Gastroesophageal sphincter (tissue), 4 donors: Measurements from ENCODE around the gene SYNC. TPM values are rescaled to one million over a fixed set of nuclear protein-coding genes. Genes with fewer than 3 reads are reported as not detected.

ENCODE experiments used
- ATAC-seq: fragments of 150-250 bp; one replicate; pipeline ENCODE4 v1.9.1; 2016; ENCODE audit warnings: mild to moderate bottlenecking, moderate library complexity
- H3K27ac ChIP-seq, 4 donors: fragments of 200-600 bp; sonication (generic) in 3 of 4; 1 replicate in 3 of 4; 2 replicates in 1 of 4; pipeline ENCODE4 v1.5.1; 2016 to 2019
- H3K27me3 ChIP-seq: fragments of 200-600 bp; sonication (generic); one replicate; pipeline ENCODE4 v1.5.1; 2019
- H3K36me3 ChIP-seq, 2 donors: fragments of 200-600 bp; sonication (generic); one replicate each; pipeline ENCODE4 v1.5.1; 2019; ENCODE audit warnings: control low read depth in 1 of 2
- H3K4me1 ChIP-seq, 3 donors: fragments of 200-600 bp; sonication (generic); 1 replicate in 2 of 3; 2 replicates in 1 of 3; pipeline ENCODE4 v1.5.1; 2016 to 2019; ENCODE audit warnings: control low read depth in 2 of 3
- H3K4me3 ChIP-seq, 2 donors: fragments of 200-600 bp; sonication (generic); one replicate each; pipeline ENCODE4 v1.5.1; 2019; ENCODE audit warnings: mild to moderate bottlenecking in 1 of 2, moderate library complexity in 1 of 2
- H3K9me3 ChIP-seq, 3 donors: fragments of 200-600 bp; sonication (generic); one replicate each; pipeline ENCODE4 v1.5.1; 2017 to 2019; ENCODE audit warnings: control low read depth in 2 of 3
- EP300 ChIP-seq: sonication (generic); formaldehyde crosslinking; IDR thresholded peaks from one replicate; pipeline ENCODE4 v1.6.1; 2017; ENCODE audit warnings: antibody characterized with exemption, mild to moderate bottlenecking
- POLR2A ChIP-seq, 2 donors: fragments of 450-650 bp; IDR thresholded peaks; one replicate each; pipeline ENCODE4 v1.6.1; 2017; ENCODE audit warnings: antibody characterized with exemption in 2 of 2, mild to moderate bottlenecking in 2 of 2, moderate library complexity in 1 of 2
- POLR2AphosphoS5 ChIP-seq: sonication (generic); formaldehyde crosslinking; IDR thresholded peaks from one replicate; pipeline ENCODE4 v1.6.1; 2017; ENCODE audit warnings: antibody characterized with exemption
- WGBS, 2 donors: methylation state at CpG; one replicate each; pipeline ENCODE4 v1.1.5; 2018; ENCODE audit warnings: low coverage in 1 of 2; 5-methylcytosine and 5-hydroxymethylcytosine counted together
- total RNA-seq, 4 donors: library from RNA; depleted of rRNA; stranded (reverse); fragments of >200 nt; gene quantifications; one replicate each; pipeline ENCODE4 v1.1.0, GENCODE V29; 2016
- TF ChIP-seq, protein P1 (sequence below), 4 experiments: fragments of 200-600 bp in 2 of 4; fragments of 450-650 bp in 2 of 4; sonication (generic) in 1 of 4; IDR thresholded peaks; one replicate each; pipeline ENCODE4 v1.5.1; 2017 to 2019; ENCODE audit warnings: antibody characterized with exemption in 4 of 4, mild to moderate bottlenecking in 2 of 4, moderate library complexity in 2 of 4

The SYNC gene
- total RNA-seq, 4 donors from 2014 or later: 132 to 265 (median 167) TPM

DNA sequence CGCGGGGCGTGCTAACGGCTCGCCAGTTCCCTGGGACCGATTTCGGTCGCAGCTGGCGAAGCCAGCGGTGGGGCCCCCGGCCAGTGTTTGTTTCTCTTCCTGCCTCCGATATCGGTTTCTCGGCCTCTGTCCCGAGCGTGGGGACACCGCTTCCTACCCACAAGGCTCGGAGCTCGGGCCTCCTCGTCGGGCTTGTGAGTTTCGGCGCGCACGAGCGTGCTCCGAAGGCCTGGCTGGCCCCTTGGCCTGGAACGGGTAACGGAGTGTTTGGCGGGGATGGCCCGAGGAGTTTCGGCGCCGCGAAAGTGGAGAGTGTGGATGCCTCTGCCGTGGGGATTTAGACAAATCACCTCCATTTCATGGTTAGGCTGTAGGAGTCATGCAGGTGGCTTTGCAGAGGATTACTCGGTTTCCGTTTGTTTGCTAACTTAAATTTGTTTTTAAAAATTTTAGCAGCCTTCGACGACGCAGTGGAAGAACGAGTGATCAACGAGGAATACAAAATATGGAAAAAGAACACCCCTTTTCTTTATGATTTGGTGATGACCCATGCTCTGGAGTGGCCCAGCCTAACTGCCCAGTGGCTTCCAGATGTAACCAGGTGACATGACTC is 51.0 kb downstream of the SYNC start:
- Histone ChIP-seq H3K36me3 (peaks cover 0 to 34% of the 10 kb centered on the region in 2 donors), H3K4me3 (peak overlapping the region; percentile 68 to 85), H3K9me3 (no peaks in the 10 kb centered on the region), H3K4me1 (peaks cover 0 to 77% (median 19%) of the 10 kb centered on the region in 3 donors), H3K27me3 (no peaks in the 10 kb centered on the region), H3K27ac (peak overlapping the region; percentile 77 to 99 (median 98))
- peak; percentile 1 for ATAC-seq
- TF ChIP-seq EP300 (no peak), POLR2AphosphoS5 (no peak), POLR2A (IDR thresholded peaks at IDR 0.05) (no peak)
- TF ChIP-seq, protein P1, sequence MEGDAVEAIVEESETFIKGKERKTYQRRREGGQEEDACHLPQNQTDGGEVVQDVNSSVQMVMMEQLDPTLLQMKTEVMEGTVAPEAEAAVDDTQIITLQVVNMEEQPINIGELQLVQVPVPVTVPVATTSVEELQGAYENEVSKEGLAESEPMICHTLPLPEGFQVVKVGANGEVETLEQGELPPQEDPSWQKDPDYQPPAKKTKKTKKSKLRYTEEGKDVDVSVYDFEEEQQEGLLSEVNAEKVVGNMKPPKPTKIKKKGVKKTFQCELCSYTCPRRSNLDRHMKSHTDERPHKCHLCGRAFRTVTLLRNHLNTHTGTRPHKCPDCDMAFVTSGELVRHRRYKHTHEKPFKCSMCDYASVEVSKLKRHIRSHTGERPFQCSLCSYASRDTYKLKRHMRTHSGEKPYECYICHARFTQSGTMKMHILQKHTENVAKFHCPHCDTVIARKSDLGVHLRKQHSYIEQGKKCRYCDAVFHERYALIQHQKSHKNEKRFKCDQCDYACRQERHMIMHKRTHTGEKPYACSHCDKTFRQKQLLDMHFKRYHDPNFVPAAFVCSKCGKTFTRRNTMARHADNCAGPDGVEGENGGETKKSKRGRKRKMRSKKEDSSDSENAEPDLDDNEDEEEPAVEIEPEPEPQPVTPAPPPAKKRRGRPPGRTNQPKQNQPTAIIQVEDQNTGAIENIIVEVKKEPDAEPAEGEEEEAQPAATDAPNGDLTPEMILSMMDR (IDR thresholded peaks at IDR 0.05): no peak
- WGBS, 2 donors: 0 to 5% methylated on average over 7 to 8 of the region's 43 CpGs

DNA sequence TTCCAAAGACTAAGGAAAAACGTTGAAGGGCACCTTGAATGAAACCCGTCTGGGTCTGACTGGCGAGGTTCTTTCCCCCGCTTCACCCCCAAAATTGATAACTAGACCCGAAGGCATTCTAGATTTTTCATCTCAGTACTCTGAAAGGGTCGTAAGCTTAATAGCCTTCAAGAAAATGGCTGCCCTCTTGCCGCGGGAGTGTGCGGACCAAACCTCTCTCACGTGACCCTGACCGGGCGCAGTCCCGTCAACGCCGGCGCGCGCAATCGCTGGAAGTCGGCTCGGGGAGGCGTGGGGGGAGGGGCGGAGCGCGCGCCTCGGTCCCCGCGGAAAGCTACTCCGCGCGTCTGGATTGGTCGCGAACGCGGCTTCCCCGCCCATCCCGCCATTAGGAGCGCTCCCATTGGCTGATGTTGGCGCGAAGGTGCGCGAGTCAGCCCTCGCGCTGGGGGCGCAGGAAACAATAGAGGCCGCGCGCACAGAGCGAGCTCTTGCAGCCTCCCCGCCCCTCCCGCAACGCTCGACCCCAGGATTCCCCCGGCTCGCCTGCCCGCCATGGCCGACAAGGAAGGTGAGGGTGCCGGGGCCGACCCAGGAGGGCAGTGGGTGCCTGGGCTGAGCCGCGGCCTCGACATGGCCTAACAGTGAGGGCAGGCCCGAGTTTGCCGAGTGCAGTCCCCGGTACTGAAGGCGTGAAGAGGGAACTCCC is 51.7 kb downstream of the SYNC start, which contains the start of gene RBBP4:
TSS of gene RBBP4 (plus strand) at position 457 of the 709 bp plus-strand sequence. CDS start at position 556, 99 bp downstream.
- 0% methylated on average over 5 to 11 of the region's 67 CpGs for WGBS, 2 donors
- peak; percentile 95 for ATAC-seq
- H3K4me1 ChIP-seq: peaks cover 0 to 72% (median 19%) of the 10 kb centered on the region in 3 donors
- H3K36me3 ChIP-seq: peaks cover 0 to 32% of the 10 kb centered on the region in 2 donors
- H3K4me3 ChIP-seq: peak within 1 kb of the TSS; percentile 85 to 100
- H3K9me3 ChIP-seq: no peaks in the 10 kb centered on the region
- peak; percentile 85 for TF ChIP-seq POLR2AphosphoS5
- peak; percentile 75 to 76 for TF ChIP-seq POLR2A (IDR thresholded peaks at IDR 0.05)
- TF ChIP-seq, protein P1 (IDR thresholded peaks at IDR 0.05): peak in 1 of 4 experiments; percentile 22
- TF ChIP-seq EP300: no peak
- no peaks in the 10 kb centered on the region for H3K27me3 ChIP-seq
- H3K27ac ChIP-seq: peak within 1 kb of the TSS; percentile 97 to 100 (median 98)

DNA sequence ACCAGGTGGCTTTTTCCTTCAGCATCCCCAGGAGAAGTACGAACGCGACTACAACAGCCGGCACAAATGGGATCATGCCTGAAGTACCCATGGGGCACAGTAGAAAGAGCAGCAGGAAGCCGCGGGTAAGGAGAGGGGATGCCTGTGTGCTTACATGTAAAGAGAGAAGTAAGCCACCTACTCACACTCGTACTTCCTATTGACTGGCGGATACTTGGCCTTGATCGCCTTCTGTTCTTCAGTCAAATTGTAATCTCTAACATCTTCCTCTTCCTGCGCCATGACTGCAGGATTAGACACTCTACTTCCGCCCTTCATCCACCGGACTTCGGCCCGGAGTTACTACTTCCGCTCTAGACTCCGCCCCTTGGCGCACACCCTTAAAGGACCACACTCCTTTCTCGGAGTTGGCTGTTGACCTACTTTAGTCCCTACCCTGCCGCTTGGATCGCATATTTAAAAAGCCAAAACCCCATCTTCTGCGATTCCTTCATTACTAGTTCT is 52.3 kb downstream of the SYNC start, which contains the start of gene ZBTB8OS:
TSS of gene ZBTB8OS (minus strand) at position 303 of the 504 bp plus-strand sequence. CDS start at position 282, 21 bp downstream.
- ATAC-seq: peak; percentile 91
- peak within 1 kb of the TSS; percentile 97 to 100 (median 98) for H3K27ac ChIP-seq
- 0% methylated on average over 18 of the region's 21 CpGs for WGBS, 2 donors
- H3K4me3 ChIP-seq: peak within 1 kb of the TSS; percentile 85 to 100
- peak; percentile 86 for TF ChIP-seq POLR2AphosphoS5
- no peak for TF ChIP-seq EP300
- peak; percentile 39 to 69 for TF ChIP-seq POLR2A (IDR thresholded peaks at IDR 0.05)
- H3K36me3 ChIP-seq: peaks cover 0 to 32% of the 10 kb centered on the region in 2 donors
- H3K9me3 ChIP-seq: no peaks in the 10 kb centered on the region
- peaks cover 0 to 72% (median 19%) of the 10 kb centered on the region in 3 donors for H3K4me1 ChIP-seq
- H3K27me3 ChIP-seq: no peaks in the 10 kb centered on the region

- peaks cover 0 to 47% (median 8%) of the 10 kb centered on the region in 3 donors for H3K4me1 ChIP-seq
- WGBS, 2 donors: 70 to 74% methylated on average over 5 to 6 of the region's 6 CpGs
- TF ChIP-seq POLR2A (IDR thresholded peaks at IDR 0.05): no peak
- TF ChIP-seq EP300: no peak
- TF ChIP-seq POLR2AphosphoS5: no peak
- TF ChIP-seq, protein P1 (IDR thresholded peaks at IDR 0.05): no peak
- H3K27me3 ChIP-seq: no peaks in the 10 kb centered on the region
- H3K27ac ChIP-seq: no peak overlapping the region
- no peaks in the 10 kb centered on the region for H3K9me3 ChIP-seq
- peaks cover 0 to 12% of the 10 kb centered on the region in 2 donors for H3K36me3 ChIP-seq
- no peak for ATAC-seq
- H3K4me3 ChIP-seq: no peak overlapping the region
Observed at GRCh38 chr1:32647308-32648134, 55.0 kb downstream of the SYNC start.
